Measurements from ENCODE around the gene CDH2.

DNA sequence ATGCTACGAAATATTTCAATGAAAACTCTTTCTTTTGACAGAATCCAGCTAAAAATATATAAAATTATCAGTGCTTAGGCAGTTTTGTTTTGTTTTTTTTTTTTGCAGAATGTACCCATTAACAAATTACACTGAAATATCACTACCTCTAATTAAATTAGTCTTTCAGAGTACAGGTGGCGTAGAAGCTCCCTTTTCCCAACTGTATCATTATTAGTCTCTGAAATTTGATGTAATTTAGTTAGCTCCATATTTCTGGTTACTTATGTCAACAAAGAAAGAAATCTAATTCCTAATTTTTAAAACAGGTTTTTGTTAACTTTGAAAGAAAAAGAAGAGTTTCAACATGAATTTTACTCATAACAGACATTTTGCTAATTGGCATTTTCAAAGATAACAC lies 149.2 kb downstream of the CDH2 start:
- TF ChIP-seq POLR2A (IDR thresholded peaks at IDR 0.05) = no peak
- TF ChIP-seq, protein P1, sequence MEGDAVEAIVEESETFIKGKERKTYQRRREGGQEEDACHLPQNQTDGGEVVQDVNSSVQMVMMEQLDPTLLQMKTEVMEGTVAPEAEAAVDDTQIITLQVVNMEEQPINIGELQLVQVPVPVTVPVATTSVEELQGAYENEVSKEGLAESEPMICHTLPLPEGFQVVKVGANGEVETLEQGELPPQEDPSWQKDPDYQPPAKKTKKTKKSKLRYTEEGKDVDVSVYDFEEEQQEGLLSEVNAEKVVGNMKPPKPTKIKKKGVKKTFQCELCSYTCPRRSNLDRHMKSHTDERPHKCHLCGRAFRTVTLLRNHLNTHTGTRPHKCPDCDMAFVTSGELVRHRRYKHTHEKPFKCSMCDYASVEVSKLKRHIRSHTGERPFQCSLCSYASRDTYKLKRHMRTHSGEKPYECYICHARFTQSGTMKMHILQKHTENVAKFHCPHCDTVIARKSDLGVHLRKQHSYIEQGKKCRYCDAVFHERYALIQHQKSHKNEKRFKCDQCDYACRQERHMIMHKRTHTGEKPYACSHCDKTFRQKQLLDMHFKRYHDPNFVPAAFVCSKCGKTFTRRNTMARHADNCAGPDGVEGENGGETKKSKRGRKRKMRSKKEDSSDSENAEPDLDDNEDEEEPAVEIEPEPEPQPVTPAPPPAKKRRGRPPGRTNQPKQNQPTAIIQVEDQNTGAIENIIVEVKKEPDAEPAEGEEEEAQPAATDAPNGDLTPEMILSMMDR (IDR thresholded peaks at IDR 0.05) = no peak

Data from transverse colon (tissue), 3 donors.